HG02938 (cell line): ENCODE measurements around the gene HEATR5B.
"Not testable (repeated sequence)": the region's sequence is repeated elsewhere in the genome, so short reads cannot be mapped to it uniquely, and the experiment has no call there.

Experiments used
- ATAC-seq: cut with Tn5 transposase; IDR thresholded peaks from one replicate; pipeline ENCODE4 v1.9.1; 2021; ENCODE audit warnings: mild to moderate bottlenecking, moderate library complexity; ENCODE audit not compliant: unreplicated experiment

The HEATR5B gene

GRCh38 chr2:36951027-36951518, 133.1 kb downstream of the HEATR5B start:
- ATAC-seq, result no peak

- no peak for ATAC-seq
These were observed 134.3 kb downstream of the HEATR5B start for GRCh38 chr2:36949845-36950244.

GRCh38 chr2:36945240-36945639, 138.9 kb downstream of the HEATR5B start:
- ATAC-seq, result not testable (repeated sequence)

GRCh38 chr2:36941867-36942266, 142.3 kb downstream of the HEATR5B start:
- no peak for ATAC-seq

GRCh38 chr2:36936526-36936925, 147.6 kb downstream of the HEATR5B start:
- not testable (repeated sequence) for ATAC-seq

- ATAC-seq, result not testable (repeated sequence)
These were observed 152.5 kb downstream of the HEATR5B start for GRCh38 chr2:36931688-36932087.
